Stimulated activated CD4-positive, alpha-beta T cell treated with anti-CD3 and anti-CD28 coated beads, TNF-alpha, amount 100 ng/mL, for 48 hours (primary cell): ENCODE data around the gene LDLR.
"Not testable (repeated sequence)": the region's sequence is repeated elsewhere in the genome, so short reads cannot be mapped to it uniquely, and the experiment has no call there.

Source experiments
- DNase-seq, 3 donors: peaks; one replicate each; pipeline ENCODE4 v3.0.0-alpha.2; 2020; ENCODE audit warnings: low read depth in 3 of 3

The LDLR gene

GRCh38 chr19:11105014-11105636 lies 15.9 kb downstream of the LDLR start:
- no peak for DNase-seq

GRCh38 chr19:11106477-11106876 lies 17.2 kb downstream of the LDLR start:
- no peak for DNase-seq

GRCh38 chr19:11108746-11109145 lies 19.5 kb downstream of the LDLR start:
- no peak for DNase-seq

- DNase-seq: no peak
Observed at GRCh38 chr19:11111117-11111770, 22.0 kb downstream of the LDLR start.

- no peak for DNase-seq
Observed at GRCh38 chr19:11111771-11112144, 22.5 kb downstream of the LDLR start.

- no peak for DNase-seq
Observed at GRCh38 chr19:11113140-11113708, 24.0 kb downstream of the LDLR start.

GRCh38 chr19:11115042-11115441 lies 25.8 kb downstream of the LDLR start:
- no peak for DNase-seq

- DNase-seq: no peak
Observed at GRCh38 chr19:11115895-11116446, 26.7 kb downstream of the LDLR start.

GRCh38 chr19:11116507-11116906 lies 27.2 kb downstream of the LDLR start:
- no peak for DNase-seq

- not testable (repeated sequence) for DNase-seq
Observed at GRCh38 chr19:11121963-11122362, 32.7 kb downstream of the LDLR start.

GRCh38 chr19:11123114-11123513 lies 33.9 kb downstream of the LDLR start:
- DNase-seq: no peak

GRCh38 chr19:11124157-11124556 lies 34.9 kb downstream of the LDLR start:
- not testable (repeated sequence) for DNase-seq

- peak; percentile 56 to 69 (median 67) for DNase-seq
Observed at GRCh38 chr19:11125994-11126685, 36.9 kb downstream of the LDLR start.

GRCh38 chr19:11127905-11128304 lies 38.6 kb downstream of the LDLR start:
- no peak for DNase-seq

- DNase-seq: peak; percentile 43 to 57 (median 57)
Observed at GRCh38 chr19:11130824-11131455, 41.7 kb downstream of the LDLR start.

- DNase-seq: no peak
Observed at GRCh38 chr19:11131471-11131870, 42.2 kb downstream of the LDLR start.

GRCh38 chr19:11136400-11137101 lies 47.3 kb downstream of the LDLR start:
- DNase-seq: no peak

GRCh38 chr19:11137542-11138384 lies 48.5 kb downstream of the LDLR start:
- peak in 2 of 3 donors; percentile 16 to 36 for DNase-seq

GRCh38 chr19:11138601-11139300 lies 49.5 kb downstream of the LDLR start:
- DNase-seq: no peak
